Activated T-helper 9 cell treated with anti-CD3 and anti-CD28 coated beads, Interleukin-2, amount 50 U/mL, for 16 hours (primary cell): ENCODE measurements around the gene URGCP.
"Not testable (repeated sequence)": the region's sequence is repeated elsewhere in the genome, so short reads cannot be mapped to it uniquely, and the experiment has no call there.

Source experiments
- DNase-seq: peaks from one replicate; pipeline ENCODE4 v3.0.0-alpha.2; 2020; ENCODE audit warnings: low read depth

Gene URGCP

DNA sequence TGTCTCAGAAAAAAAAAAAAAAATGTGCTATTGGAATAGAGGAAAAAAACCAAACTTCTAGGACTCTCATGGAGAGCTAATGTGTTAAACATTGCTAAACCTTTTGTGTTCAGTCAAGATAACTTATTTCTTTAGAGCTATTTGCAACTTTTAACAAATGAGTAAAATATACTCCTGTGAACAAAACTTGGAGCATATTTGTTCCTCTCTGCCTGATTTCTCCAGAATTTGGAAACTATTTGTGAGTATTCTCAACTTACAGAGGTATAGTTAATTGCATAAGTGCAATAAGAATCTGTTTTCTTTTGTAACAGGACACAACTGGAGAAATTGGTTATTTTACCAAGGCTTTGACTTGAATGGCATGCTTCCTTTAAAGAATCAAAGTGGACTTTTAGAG lies 75.5 kb downstream of the URGCP start:
- not testable (repeated sequence) for DNase-seq
